ENCODE data around the gene NR4A1. TPM values are rescaled to one million over a fixed set of nuclear protein-coding genes. Genes with fewer than 3 reads are reported as not detected.

The NR4A1 gene
- total RNA-seq, result 4.1 and 4.3 TPM in 2 replicates

GRCh38 chr12:52050758-52051541 lies at the start of gene NR4A1:
Gene NR4A1 (plus strand): TSS chr12:52051442. CDS start chr12:52054329, 2,887 bp downstream.

DNA sequence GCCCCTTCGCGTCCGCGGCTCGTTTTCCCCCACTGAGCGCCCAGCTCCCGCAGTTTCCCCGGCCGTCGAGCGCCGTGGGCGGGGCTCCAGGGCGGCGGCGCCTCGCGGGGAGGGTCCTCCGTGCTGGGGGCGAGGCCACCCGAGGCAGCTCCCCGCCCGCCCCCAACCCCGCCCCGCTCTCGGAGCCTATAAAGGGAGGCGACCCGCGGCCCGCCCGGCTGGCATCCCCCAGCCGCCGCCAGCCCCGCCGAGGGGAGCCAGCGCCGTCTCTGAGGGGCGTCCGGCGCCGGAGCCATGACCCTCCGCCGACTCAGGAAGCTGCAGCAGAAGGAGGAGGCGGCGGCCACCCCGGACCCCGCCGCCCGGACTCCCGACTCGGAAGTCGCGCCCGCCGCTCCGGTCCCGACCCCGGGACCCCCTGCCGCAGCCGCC lies 44.5 kb upstream of the NR4A1 start, which contains the start of gene TAMALIN:
Gene TAMALIN (plus strand): TSS at position 221 of the 432 bp plus-strand sequence. CDS start 74 bp downstream, at position 295.

DNA sequence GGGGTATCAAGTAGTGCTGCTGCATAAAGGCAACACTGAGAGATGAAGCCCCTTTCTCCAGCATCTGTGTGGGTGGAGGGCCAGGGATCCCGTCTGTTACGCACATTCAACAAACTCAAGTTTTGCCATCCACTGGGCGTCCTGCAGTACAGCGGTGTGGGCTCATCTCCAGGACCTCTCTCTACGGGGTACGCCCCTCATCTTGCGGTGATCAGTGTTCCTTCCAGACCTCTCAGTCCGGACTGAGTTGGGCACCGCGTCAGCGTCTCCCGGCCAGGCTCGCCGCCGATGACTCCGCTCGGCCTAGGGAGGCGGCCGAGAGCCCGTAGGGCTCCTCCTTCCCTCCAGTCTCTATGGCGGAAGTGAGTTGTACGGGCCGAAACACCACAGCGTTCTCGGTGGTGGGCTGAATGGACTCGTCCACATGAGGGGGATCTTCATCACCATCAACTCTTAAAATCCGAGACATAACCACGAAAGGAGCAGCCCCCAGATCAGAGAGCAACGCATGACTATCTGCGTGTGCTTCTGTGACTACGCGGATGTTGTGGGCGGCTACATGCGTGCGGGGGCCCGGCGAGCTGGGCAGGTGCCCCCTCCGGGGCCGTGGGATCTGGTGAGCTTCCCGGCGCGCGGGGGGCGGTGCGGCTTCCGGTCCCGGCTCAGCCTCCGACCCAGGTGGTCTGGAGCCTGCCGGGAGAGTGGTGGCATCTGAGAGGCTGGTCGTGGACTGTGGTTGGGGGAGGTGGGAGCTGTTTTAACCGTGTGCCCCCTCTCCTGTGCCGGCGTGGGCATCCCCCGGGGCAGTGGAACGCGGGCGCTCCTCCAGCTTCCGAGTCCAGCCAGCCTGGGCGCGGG lies 18.3 kb downstream of the NR4A1 start, which contains the start of gene ATG101:
Gene ATG101 (plus strand): TSS at position 652 of the 858 bp plus-strand sequence. CDS start 3,673 bp downstream, outside the sequence.

DNA sequence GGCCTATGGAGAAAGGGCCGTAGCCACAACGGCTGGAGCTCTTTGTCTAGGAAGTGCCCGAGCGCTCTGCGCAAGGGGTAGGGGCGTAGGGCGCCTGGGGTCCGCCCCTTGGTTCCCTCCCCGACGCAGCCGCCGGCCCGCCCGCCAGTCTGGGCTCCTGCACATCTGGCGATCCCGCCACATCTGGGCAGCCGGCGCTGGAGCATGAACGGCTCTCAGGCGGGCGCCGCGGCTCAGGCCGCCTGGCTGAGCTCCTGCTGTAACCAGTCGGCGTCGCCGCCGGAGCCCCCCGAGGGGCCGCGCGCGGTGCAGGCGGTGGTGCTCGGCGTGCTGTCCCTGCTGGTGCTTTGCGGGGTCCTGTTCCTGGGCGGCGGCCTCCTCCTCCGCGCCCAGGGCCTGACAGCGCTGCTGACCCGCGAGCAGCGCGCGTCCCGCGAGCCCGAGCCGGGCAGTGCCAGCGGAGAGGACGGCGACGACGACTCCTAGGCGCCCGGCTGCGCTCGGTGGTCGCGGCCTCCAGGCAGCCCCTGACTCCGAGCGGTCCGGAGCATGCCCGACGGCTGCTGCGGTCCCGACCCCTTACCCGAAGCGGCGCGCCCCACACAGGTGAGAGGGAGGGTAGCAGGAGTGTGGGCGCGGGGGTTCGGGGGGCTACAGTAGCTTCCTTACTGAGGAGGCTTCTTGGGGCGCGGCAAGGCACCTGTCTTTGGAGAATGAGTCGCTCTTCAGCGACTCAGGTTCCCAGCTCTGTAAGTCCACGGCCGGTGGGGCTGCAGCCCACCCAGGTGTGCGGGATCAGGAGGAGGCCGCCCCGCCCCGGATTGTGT lies 28.5 kb downstream of the NR4A1 start, which contains the start of gene SMIM41:
Gene SMIM41 (plus strand): TSS at position 129 of the 827 bp plus-strand sequence. CDS start 76 bp downstream, at position 205.

Other genes starting within 250 kb of the NR4A1 start
- under 0.01 TPM in 1 of 2 replicates, not detected in the other for gene FIGNL2, start 202.7 kb upstream of the NR4A1 start, total RNA-seq
- gene ANKRD33, start 163.3 kb upstream of the NR4A1 start, total RNA-seq, result 0.09 TPM in 1 of 2 replicates, not detected in the other
- gene ACVRL1, start 143.9 kb upstream of the NR4A1 start, total RNA-seq, result 19.8 and 34.7 TPM in 2 replicates
- gene ACVR1B, start 99.7 kb upstream of the NR4A1 start, total RNA-seq, result 11.8 and 15.6 TPM in 2 replicates
- 6.5 and 8.3 TPM in 2 replicates for gene TAMALIN, start 44.5 kb upstream of the NR4A1 start, total RNA-seq
- 101 and 112 TPM in 2 replicates for gene ATG101, start 18.5 kb downstream of the NR4A1 start, total RNA-seq
- 1.4 and 9.8 TPM in 2 replicates for gene SMIM41, start 28.3 kb downstream of the NR4A1 start, total RNA-seq
- gene KRT80, start 140.6 kb downstream of the NR4A1 start, total RNA-seq, result under 0.01 TPM in 2 replicates
- gene KRT7, start 181.8 kb downstream of the NR4A1 start, total RNA-seq, result 16.1 and 53.3 TPM in 2 replicates
- gene KRT86, start 223.2 kb downstream of the NR4A1 start, total RNA-seq, result 0.09 and 0.14 TPM in 2 replicates
- under 0.01 and 0.28 TPM in 2 replicates for gene KRT81, start 240.1 kb downstream of the NR4A1 start, total RNA-seq

Data from smooth muscle cell of bladder (primary cell).